Thoracic aorta (tissue), 2 donors: Measurements from ENCODE around the gene FAT1. TPM values are rescaled to one million over a fixed set of nuclear protein-coding genes. Genes with fewer than 3 reads are reported as not detected.

Source experiments
- ATAC-seq: fragments of 150-250 bp; one replicate; pipeline ENCODE4 v1.8.0; 2017; ENCODE audit warnings: low read depth; ENCODE audit not compliant: insufficient number of reproducible peaks, low FRiP score
- DNase-seq: peaks from one replicate; pipeline ENCODE4 v3.0.0-alpha.2; 2020; ENCODE audit warnings: low spot score
- H3K27ac ChIP-seq, 2 donors: fragments of 200-600 bp; sonication (generic); 1 replicate in 1 of 2; 2 replicates in 1 of 2; pipeline ENCODE4 v1.5.1; 2016; ENCODE audit warnings: mild to moderate bottlenecking in 2 of 2, moderate library complexity in 2 of 2
- H3K27me3 ChIP-seq: fragments of 200-600 bp; sonication (generic); replicated peaks from 2 replicates; pipeline ENCODE4 v1.6.0; 2016; ENCODE audit warnings: mild to moderate bottlenecking; ENCODE audit not compliant: insufficient read depth
- H3K36me3 ChIP-seq: fragments of 200-600 bp; sonication (generic); one replicate; pipeline ENCODE4 v1.5.1; 2016
- H3K4me1 ChIP-seq, 2 donors: fragments of 200-600 bp; sonication (generic); 1 replicate in 1 of 2; 2 replicates in 1 of 2; pipeline versions ENCODE4 v1.5.1 to v1.6.0; 2016; ENCODE audit warnings: low read depth in 2 of 2, mild to moderate bottlenecking in 1 of 2; ENCODE audit not compliant: control insufficient read depth in 1 of 2
- H3K4me3 ChIP-seq: fragments of 200-600 bp; sonication (generic); 2 replicates; pipeline ENCODE4 v1.5.1; 2016; ENCODE audit warnings: mild to moderate bottlenecking
- H3K9me3 ChIP-seq: fragments of 200-600 bp; sonication (generic); 2 replicates; pipeline ENCODE4 v1.5.1; 2016
- total RNA-seq, 2 donors: library from RNA; depleted of rRNA; stranded (reverse); fragments of >200 nt; gene quantifications; one replicate each; pipeline versions ENCODE4 v1.1.0 to v1.2.3, GENCODE V29; 2016
- TF ChIP-seq, protein P1 (sequence below): fragments of 200-600 bp; sonication (generic); IDR thresholded peaks from one replicate; pipeline ENCODE4 v1.5.1; 2019; ENCODE audit warnings: antibody characterized with exemption

FAT1 gene
- total RNA-seq, 2 donors from 2014 or later, result 106 to 117 TPM

DNA sequence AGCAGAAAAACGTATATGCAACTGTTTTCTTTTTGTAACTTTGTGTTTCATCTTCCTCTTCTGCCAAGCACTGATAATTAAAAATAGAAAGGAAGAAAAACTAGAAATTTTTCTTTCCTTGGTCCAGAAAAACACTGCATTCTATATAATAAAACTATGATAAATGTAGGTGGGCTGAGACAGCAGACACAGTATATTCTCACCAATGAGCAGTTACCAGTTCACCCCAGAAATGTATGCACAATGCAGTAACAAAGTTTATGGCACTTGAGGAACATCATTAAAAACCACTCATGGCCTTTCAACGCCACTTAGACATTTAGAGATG lies 79.4 kb downstream of the FAT1 start:
- ATAC-seq (no peak), DNase-seq (no peak)
- H3K9me3 ChIP-seq, result no peaks in the 10 kb centered on the region
- H3K36me3 ChIP-seq, result no peaks in the 10 kb centered on the region
- H3K27me3 ChIP-seq, result no peaks in the 10 kb centered on the region
- no peak overlapping the region for H3K4me3 ChIP-seq
- H3K4me1 ChIP-seq, result peaks cover 0 to 12% of the 10 kb centered on the region in 2 donors
- no peak overlapping the region for H3K27ac ChIP-seq
- TF ChIP-seq, protein P1, sequence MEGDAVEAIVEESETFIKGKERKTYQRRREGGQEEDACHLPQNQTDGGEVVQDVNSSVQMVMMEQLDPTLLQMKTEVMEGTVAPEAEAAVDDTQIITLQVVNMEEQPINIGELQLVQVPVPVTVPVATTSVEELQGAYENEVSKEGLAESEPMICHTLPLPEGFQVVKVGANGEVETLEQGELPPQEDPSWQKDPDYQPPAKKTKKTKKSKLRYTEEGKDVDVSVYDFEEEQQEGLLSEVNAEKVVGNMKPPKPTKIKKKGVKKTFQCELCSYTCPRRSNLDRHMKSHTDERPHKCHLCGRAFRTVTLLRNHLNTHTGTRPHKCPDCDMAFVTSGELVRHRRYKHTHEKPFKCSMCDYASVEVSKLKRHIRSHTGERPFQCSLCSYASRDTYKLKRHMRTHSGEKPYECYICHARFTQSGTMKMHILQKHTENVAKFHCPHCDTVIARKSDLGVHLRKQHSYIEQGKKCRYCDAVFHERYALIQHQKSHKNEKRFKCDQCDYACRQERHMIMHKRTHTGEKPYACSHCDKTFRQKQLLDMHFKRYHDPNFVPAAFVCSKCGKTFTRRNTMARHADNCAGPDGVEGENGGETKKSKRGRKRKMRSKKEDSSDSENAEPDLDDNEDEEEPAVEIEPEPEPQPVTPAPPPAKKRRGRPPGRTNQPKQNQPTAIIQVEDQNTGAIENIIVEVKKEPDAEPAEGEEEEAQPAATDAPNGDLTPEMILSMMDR, result no peak

DNA sequence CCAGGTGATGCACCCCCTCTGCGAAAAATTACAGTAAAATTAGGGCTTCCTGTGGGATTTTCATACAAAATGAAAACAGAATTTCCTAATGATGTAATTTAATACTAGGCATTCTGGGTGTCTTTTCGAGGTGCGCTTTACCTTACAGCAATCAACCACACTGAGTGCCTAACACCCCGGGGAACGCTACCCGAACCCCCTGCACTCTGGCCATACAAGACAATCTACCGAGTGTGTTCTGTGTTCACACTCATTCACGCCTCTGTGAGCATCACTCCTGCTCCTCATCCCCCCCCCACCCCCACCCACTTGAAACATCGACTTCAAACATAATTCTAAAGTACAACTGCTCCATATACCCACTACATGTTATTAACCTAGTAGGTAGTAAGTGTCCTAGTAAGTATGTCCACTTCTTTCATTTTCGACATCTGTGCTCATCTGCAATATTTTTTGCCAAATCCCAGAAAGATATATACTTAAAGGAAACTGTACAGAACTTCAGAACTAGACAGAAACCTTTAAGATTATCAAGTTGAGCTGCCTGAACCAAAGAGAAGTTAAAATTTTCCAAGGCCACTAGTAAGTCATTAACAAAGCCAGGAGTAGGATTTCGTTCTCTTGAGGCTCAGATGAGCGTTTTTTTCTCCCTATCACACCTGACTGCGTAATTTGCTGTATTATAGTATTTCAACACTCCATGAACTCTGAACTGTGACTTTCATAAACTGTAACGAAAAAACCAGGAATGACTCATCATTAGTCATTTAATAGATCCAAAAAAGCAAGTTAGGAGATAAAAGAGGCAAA lies 80.0 kb downstream of the FAT1 start:
- no peaks in the 10 kb centered on the region for H3K36me3 ChIP-seq
- H3K9me3 ChIP-seq, result no peaks in the 10 kb centered on the region
- peaks cover 0 to 12% of the 10 kb centered on the region in 2 donors for H3K4me1 ChIP-seq
- H3K27me3 ChIP-seq, result no peaks in the 10 kb centered on the region
- H3K27ac ChIP-seq, result no peak overlapping the region
- TF ChIP-seq, protein P1, result no peak
- H3K4me3 ChIP-seq, result no peak overlapping the region
- DNase-seq (no peak), ATAC-seq (no peak)

DNA sequence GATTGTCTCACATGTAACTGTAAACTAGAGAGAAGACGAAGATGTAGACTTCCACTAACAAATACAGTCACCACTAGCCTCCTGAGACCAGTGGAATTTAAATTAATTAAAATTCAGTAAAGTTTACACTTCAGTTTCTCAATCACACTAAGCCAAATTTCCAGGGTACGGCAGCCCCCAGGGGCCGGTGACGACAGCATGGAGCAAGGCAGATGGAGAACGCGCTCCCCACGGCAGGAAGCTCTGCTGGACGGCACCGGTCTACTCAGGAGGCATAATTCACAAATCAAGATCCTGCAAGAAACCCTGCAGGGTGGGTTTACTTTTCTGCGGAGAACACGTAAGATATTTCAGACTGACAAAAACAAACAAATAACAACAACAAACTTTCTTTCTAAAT lies 80.7 kb downstream of the FAT1 start:
- Histone ChIP-seq H3K27me3 (no peaks in the 10 kb centered on the region), H3K4me1 (peaks cover 0 to 12% of the 10 kb centered on the region in 2 donors), H3K4me3 (no peak overlapping the region), H3K36me3 (no peaks in the 10 kb centered on the region), H3K27ac (no peak overlapping the region), H3K9me3 (no peaks in the 10 kb centered on the region)
- DNase-seq, result no peak
- no peak for ATAC-seq
- TF ChIP-seq, protein P1, result no peak

DNA sequence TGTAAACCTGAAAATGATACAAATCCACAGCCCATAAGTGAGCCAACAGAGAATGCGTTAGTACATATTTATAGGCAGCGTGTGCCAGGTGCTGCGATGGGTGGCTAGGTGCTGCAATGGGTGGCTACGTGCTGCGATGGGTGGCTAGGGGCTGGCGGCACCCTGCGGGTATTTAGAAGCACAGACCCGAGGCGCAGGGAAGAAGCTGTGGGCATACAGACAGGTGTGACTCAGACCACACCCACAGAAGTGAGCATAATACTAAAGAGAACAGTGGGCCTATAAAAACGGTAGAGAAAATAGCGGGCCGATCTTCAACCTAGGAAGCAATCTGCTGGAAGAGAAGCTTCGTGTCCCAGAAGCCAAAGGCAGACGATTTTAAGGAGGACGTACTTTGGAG lies 81.1 kb downstream of the FAT1 start:
- TF ChIP-seq, protein P1, result no peak
- no peak for ATAC-seq

DNA sequence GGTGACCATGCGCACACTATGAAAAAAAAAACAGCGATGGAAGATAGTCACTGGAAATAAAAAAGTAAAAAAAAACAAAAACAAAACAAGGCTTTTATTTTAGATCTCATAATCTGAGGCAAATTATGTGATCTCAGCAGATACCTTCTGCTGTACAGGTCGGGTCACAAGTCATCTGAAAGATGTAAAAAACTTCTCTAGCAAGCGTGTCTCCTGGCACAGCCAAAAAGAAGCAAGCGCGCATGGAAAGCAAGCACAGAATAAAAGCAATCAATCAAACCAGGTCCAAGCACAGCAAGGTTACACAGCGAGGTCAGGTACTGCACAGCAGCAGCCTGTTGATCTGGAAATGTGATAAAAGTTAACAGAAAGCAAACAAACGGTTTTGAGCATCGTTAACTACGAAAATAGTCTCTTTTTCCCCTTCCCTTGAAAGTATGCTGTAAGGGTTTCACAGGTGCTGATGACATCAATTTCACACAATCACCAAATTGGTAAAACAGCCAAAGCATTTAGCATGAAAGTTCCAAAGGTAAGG lies 89.0 kb downstream of the FAT1 start:
- Histone ChIP-seq H3K27me3 (no peaks in the 10 kb centered on the region), H3K27ac (no peak overlapping the region), H3K9me3 (no peaks in the 10 kb centered on the region), H3K36me3 (peaks cover 8% of the 10 kb centered on the region), H3K4me3 (no peak overlapping the region), H3K4me1 (no peaks in the 10 kb centered on the region)
- no peak for ATAC-seq
- TF ChIP-seq, protein P1, result no peak
- DNase-seq, result no peak

More for the DNA sequence above, 81.1 kb downstream of the FAT1 start:
- peaks cover 0 to 12% of the 10 kb centered on the region in 2 donors for H3K4me1 ChIP-seq
- H3K27me3 ChIP-seq, result no peaks in the 10 kb centered on the region
- no peaks in the 10 kb centered on the region for H3K36me3 ChIP-seq
- no peaks in the 10 kb centered on the region for H3K9me3 ChIP-seq
- no peak overlapping the region for H3K4me3 ChIP-seq
- no peak for DNase-seq
- no peak overlapping the region for H3K27ac ChIP-seq
